ENCODE results near the gene PGLYRP3. TPM values are rescaled to one million over a fixed set of nuclear protein-coding genes. Genes with fewer than 3 reads are reported as not detected.

PGLYRP3 gene
- total and polyA plus RNA-seq, 3 donors from 2014 or later = 0.28 TPM; not detected in 2

- Histone ChIP-seq H3K27me3 (no peaks in the 10 kb centered on the region), H3K36me3 (ENCODE audit: low read depth, missing control alignments) (no peaks in the 10 kb centered on the region), H3K4me1 (peaks cover 5% of the 10 kb centered on the region), H3K27ac (no peak overlapping the region), H3K9me3 (no peaks in the 10 kb centered on the region), H3K4me3 (peak overlapping the region; percentile 43 to 50)
- TF ChIP-seq CTCF (IDR thresholded peaks at IDR 0.05) (no peak), POLR2A (IDR thresholded peaks at IDR 0.05) (no peak)
- WGBS, 2 donors = 1 to 9% methylated on average over 24 to 52 of the region's 80 CpGs
- intact Hi-C loops (cut with DNase I; ENCODE audit: low total_unique reads) = no loop called here
- peak; percentile 30 for DNase-seq
These were observed 51.3 kb downstream of the PGLYRP3 start for GRCh38 chr1:153261281-153262069.

DNA sequence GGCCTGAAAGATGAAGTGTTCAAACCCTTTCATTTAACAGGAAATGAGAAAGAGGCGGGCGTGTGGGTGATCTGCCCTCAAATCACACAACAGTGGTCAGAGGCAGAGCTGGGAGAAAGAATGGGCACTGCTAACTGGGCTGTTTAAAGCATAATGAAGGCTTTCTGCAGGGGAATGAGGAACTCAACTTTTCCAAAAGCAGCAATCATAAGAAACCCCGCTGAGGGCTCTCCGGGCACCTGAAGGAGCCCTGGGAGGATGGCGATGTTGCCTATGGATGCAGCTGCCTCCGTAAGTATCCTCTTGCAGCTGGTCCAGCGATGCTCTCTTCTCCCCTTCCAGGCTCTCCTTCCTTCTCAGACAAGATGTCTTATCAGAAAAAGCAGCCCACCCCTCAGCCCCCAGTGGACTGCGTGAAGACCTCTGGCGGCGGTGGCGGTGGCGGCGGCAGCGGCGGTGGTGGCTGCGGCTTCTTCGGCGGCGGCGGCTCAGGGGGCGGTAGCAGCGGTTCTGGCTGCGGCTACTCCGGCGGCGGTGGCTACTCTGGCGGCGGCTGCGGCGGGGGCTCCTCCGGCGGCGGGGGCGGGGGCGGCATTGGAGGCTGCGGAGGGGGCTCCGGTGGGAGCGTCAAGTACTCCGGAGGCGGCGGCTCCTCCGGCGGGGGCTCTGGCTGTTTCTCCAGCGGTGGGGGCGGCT is 52.0 kb downstream of the PGLYRP3 start:
- peak overlapping the region; percentile 43 to 50 for H3K4me3 ChIP-seq
- WGBS, 2 donors = 24 to 28% methylated on average over 7 to 9 of the region's 45 CpGs
- H3K27me3 ChIP-seq = no peaks in the 10 kb centered on the region
- no peaks in the 10 kb centered on the region for H3K36me3 ChIP-seq (ENCODE audit: low read depth, missing control alignments)
- no peak for DNase-seq
- no peak overlapping the region for H3K27ac ChIP-seq
- no peaks in the 10 kb centered on the region for H3K9me3 ChIP-seq
- peaks cover 5% of the 10 kb centered on the region for H3K4me1 ChIP-seq
- TF ChIP-seq POLR2A (IDR thresholded peaks at IDR 0.05) (no peak), CTCF (IDR thresholded peaks at IDR 0.05) (no peak)
- intact Hi-C loops (cut with DNase I; ENCODE audit: low total_unique reads) = no loop called here

DNA sequence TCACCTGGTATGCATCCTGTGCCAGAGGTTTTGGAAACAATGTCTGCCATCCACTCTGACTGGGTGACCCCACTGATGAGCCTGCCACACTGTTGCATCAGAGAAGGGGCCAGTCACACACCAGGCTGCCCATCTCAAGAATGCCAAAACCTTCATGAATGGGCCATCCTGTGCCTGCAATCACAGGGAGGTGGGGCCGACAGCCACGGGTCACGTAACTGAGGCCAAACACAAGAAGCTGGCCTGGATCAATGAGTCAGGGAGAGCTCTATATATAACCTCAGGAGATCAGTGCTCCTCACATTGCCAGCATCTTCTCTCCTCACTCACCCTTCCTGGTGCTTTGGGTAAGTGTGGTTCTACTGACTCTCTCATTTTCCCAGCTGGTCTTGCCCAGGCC is 53.4 kb downstream of the PGLYRP3 start, which contains the start of gene LORICRIN:
Gene LORICRIN (plus strand): TSS at position 301 of the 400 bp plus-strand sequence. CDS start 1,263 bp downstream, outside the sequence.
- Histone ChIP-seq H3K27me3 (no peaks in the 10 kb centered on the region), H3K9me3 (no peaks in the 10 kb centered on the region), H3K27ac (no peak within 1 kb of the TSS), H3K4me1 (peaks cover 5% of the 10 kb centered on the region), H3K4me3 (peak within 1 kb of the TSS in 1 of 2 donors; percentile 50), H3K36me3 (ENCODE audit: low read depth, missing control alignments) (no peaks in the 10 kb centered on the region)
- intact Hi-C loops (cut with DNase I; ENCODE audit: low total_unique reads) = no loop called here
- no peak for TF ChIP-seq CTCF (IDR thresholded peaks at IDR 0.05)
- TF ChIP-seq POLR2A (IDR thresholded peaks at IDR 0.05) = no peak
- 91% methylated on average over 3 of the region's 3 CpGs; no CpG with 5 or more reads in 1 of the 2 donors for WGBS, 2 donors
- DNase-seq = no peak

- TF ChIP-seq POLR2A (IDR thresholded peaks at IDR 0.05) (no peak), CTCF (IDR thresholded peaks at IDR 0.05) (no peak)
These were observed 59.1 kb downstream of the PGLYRP3 start for GRCh38 chr1:153253693-153254092.

More at GRCh38 chr1:153253693-153254092, 59.1 kb downstream of the PGLYRP3 start:
- 70 to 100% methylated on average over 1 of the region's 1 CpG for WGBS, 2 donors
- Histone ChIP-seq H3K36me3 (ENCODE audit: low read depth, missing control alignments) (no peaks in the 10 kb centered on the region), H3K9me3 (no peaks in the 10 kb centered on the region), H3K27me3 (no peaks in the 10 kb centered on the region), H3K27ac (no peak overlapping the region), H3K4me3 (no peak overlapping the region), H3K4me1 (no peaks in the 10 kb centered on the region)
- intact Hi-C loops (cut with DNase I; ENCODE audit: low total_unique reads) = no loop called here
- DNase-seq = no peak
